H9 (cell line): ENCODE measurements around the gene KIF5A. TPM values are rescaled to one million over a fixed set of nuclear protein-coding genes. Genes with fewer than 3 reads are reported as not detected.

ENCODE experiments used
- DNase-seq: peaks from one replicate; pipeline ENCODE4 v3.0.0-alpha.2; 2017
- H2AFZ ChIP-seq: one replicate; pipeline ENCODE4 v1.6.1; 2013; ENCODE audit warnings: mild to moderate bottlenecking, low read length, control low read depth, moderate library complexity
- H2AK5ac ChIP-seq: 2 replicates; pipeline ENCODE4 v1.6.1; 2013; ENCODE audit warnings: low read length, control low read depth, mixed read lengths; ENCODE audit not compliant: insufficient read length
- H2BK120ac ChIP-seq: one replicate; pipeline ENCODE4 v1.6.1; 2013; ENCODE audit warnings: low read depth, mild to moderate bottlenecking, low read length, control low read depth, inconsistent platforms; ENCODE audit not compliant: poor library complexity, severe bottlenecking
- H2BK12ac ChIP-seq: 2 replicates; pipeline ENCODE4 v1.6.1; 2013; ENCODE audit warnings: low read length, control low read depth, mixed read lengths, low read depth; ENCODE audit not compliant: insufficient read length
- H2BK15ac ChIP-seq: 2 replicates; pipeline ENCODE4 v1.6.1; 2013; ENCODE audit warnings: low read depth, low read length, control low read depth
- H2BK20ac ChIP-seq: one replicate; pipeline ENCODE4 v1.6.1; 2013; ENCODE audit warnings: low read depth, mild to moderate bottlenecking, low read length, control low read depth, inconsistent platforms; ENCODE audit not compliant: poor library complexity, severe bottlenecking
- H2BK5ac ChIP-seq: 2 replicates; pipeline ENCODE4 v1.6.1; 2013; ENCODE audit warnings: low read length, control low read depth, mixed read lengths; ENCODE audit not compliant: insufficient read length
- H3K14ac ChIP-seq: 2 replicates; pipeline ENCODE4 v1.6.1; 2013; ENCODE audit warnings: low read length, control low read depth; ENCODE audit not compliant: insufficient read depth
- H3K18ac ChIP-seq: 2 replicates; pipeline ENCODE4 v1.6.1; 2013; ENCODE audit warnings: low read depth, mild to moderate bottlenecking, mixed read lengths, low read length, control low read depth; ENCODE audit not compliant: insufficient read length
- H3K23ac ChIP-seq: 2 replicates; pipeline ENCODE4 v1.6.1; 2013; ENCODE audit warnings: low read length, control low read depth, mixed read lengths, low read depth; ENCODE audit not compliant: insufficient read length
- H3K23me2 ChIP-seq: 2 replicates; pipeline ENCODE4 v1.6.1; 2013; ENCODE audit warnings: low read depth, mild to moderate bottlenecking, mixed read lengths, low read length, control low read depth; ENCODE audit not compliant: insufficient read length, poor library complexity, severe bottlenecking
- H3K27ac ChIP-seq: 2 replicates; pipeline ENCODE4 v1.5.1; 2013; ENCODE audit warnings: low read length, control low read depth, mixed read lengths, low read depth; ENCODE audit not compliant: insufficient read length
- H3K27me3 ChIP-seq: 2 replicates; pipeline ENCODE4 v1.6.1; 2013; ENCODE audit warnings: low read length, control low read depth, inconsistent platforms; ENCODE audit not compliant: insufficient read depth
- H3K4ac ChIP-seq: 2 replicates; pipeline ENCODE4 v1.6.1; 2013; ENCODE audit warnings: low read depth, mild to moderate bottlenecking, control low read depth, inconsistent platforms, low read length, moderate library complexity
- H3K4me1 ChIP-seq: 2 replicates; pipeline ENCODE4 v1.6.1; 2013; ENCODE audit warnings: low read length, control low read depth, inconsistent platforms; ENCODE audit not compliant: insufficient read depth
- H3K4me2 ChIP-seq: 2 replicates; pipeline ENCODE4 v1.6.1; 2013; ENCODE audit warnings: low read length, control low read depth, mixed read lengths; ENCODE audit not compliant: insufficient read length, insufficient read depth
- H3K56ac ChIP-seq: 2 replicates; pipeline ENCODE4 v1.6.1; 2013; ENCODE audit warnings: low read depth, mild to moderate bottlenecking, mixed read lengths, low read length, control low read depth; ENCODE audit not compliant: insufficient read length
- H3K79me1 ChIP-seq: 2 replicates; pipeline ENCODE4 v1.6.1; 2013; ENCODE audit warnings: low read depth, mild to moderate bottlenecking, moderate library complexity, low read length, control low read depth, inconsistent platforms; ENCODE audit not compliant: insufficient read depth, poor library complexity, severe bottlenecking
- H3K79me2 ChIP-seq: 2 replicates; pipeline ENCODE4 v1.6.1; 2013; ENCODE audit warnings: low read length, control low read depth, inconsistent platforms; ENCODE audit not compliant: insufficient read depth
- H3K9ac ChIP-seq: 2 replicates; pipeline ENCODE4 v1.6.1; 2013; ENCODE audit warnings: low read length, control low read depth, mixed read lengths; ENCODE audit not compliant: insufficient read length; ENCODE audit errors: extremely low read depth
- H3K9me3 ChIP-seq: one replicate; pipeline ENCODE4 v1.6.1; 2013; ENCODE audit warnings: low read depth, low read length, inconsistent platforms; ENCODE audit not compliant: control insufficient read depth
- H3T11ph ChIP-seq: one replicate; pipeline ENCODE4 v1.6.1; 2013; ENCODE audit warnings: mild to moderate bottlenecking, low read length, control low read depth, inconsistent platforms
- H4K20me1 ChIP-seq: one replicate; pipeline ENCODE4 v1.6.1; 2013; ENCODE audit not compliant: control insufficient read depth, insufficient read length, insufficient read depth
- H4K5ac ChIP-seq: 2 replicates; pipeline ENCODE4 v1.6.1; 2013; ENCODE audit warnings: low read depth, mild to moderate bottlenecking, mixed read lengths, low read length, control low read depth; ENCODE audit not compliant: insufficient read length
- H4K8ac ChIP-seq: replicated peaks from 2 replicates; pipeline ENCODE4 v1.6.1; 2013; ENCODE audit warnings: low read length, control low read depth, mixed read lengths, low read depth; ENCODE audit not compliant: insufficient read length
- H4K91ac ChIP-seq: 2 replicates; pipeline ENCODE4 v1.6.1; 2013; ENCODE audit warnings: low read depth, mild to moderate bottlenecking, moderate library complexity, mixed read lengths, low read length, control low read depth; ENCODE audit not compliant: insufficient read length
- H3K27ac Mint-ChIP-seq, 3 experiments: 2 replicates in 2 of 3; 3 replicates in 1 of 3; pipeline ENCODE4 v1.8.0; 2020 to 2021; ENCODE audit warnings: mixed read lengths in 3 of 3, mild to moderate bottlenecking in 1 of 3, moderate library complexity in 1 of 3
- H3K27me3 Mint-ChIP-seq: 2 replicates; pipeline ENCODE4 v1.8.0; 2021; ENCODE audit warnings: low read depth, mild to moderate bottlenecking, moderate library complexity, mixed read lengths
- H3K36me3 Mint-ChIP-seq, 3 experiments: 2 replicates in 2 of 3; 3 replicates in 1 of 3; pipeline ENCODE4 v1.8.0; 2020 to 2021; ENCODE audit warnings: low read depth in 3 of 3, mixed read lengths in 3 of 3; ENCODE audit not compliant: insufficient read depth in 1 of 3
- H3K4me1 Mint-ChIP-seq, 2 experiments: 2 replicates each; pipeline ENCODE4 v1.8.0; 2020; ENCODE audit warnings: mixed read lengths in 2 of 2
- H3K4me3 Mint-ChIP-seq, 2 experiments: 2 replicates in 1 of 2; 3 replicates in 1 of 2; pipeline ENCODE4 v1.8.0; 2020 to 2021; ENCODE audit warnings: mild to moderate bottlenecking in 2 of 2, mixed read lengths in 2 of 2, moderate library complexity in 1 of 2
- H3K9me3 Mint-ChIP-seq, 2 experiments: 2 replicates in 1 of 2; 3 replicates in 1 of 2; pipeline ENCODE4 v1.8.0; 2020; ENCODE audit warnings: mild to moderate bottlenecking in 2 of 2, mixed read lengths in 2 of 2, moderate library complexity in 1 of 2
- CTCF ChIP-seq: fragments of 200-600 bp; sonication (generic); conservative IDR thresholded peaks from 3 replicates; pipeline ENCODE4 v1.8.0; 2021; ENCODE audit warnings: antibody characterized with exemption, mild to moderate bottlenecking
- WGBS: extraction: QIAGEN DNeasy Blood & Tissue Kit; methylation state at CpG from one replicate; pipeline ENCODE4 v1.1.7; 2013; ENCODE audit warnings: missing lambda C conversion rate, low lambda C conversion rate, mixed read lengths; ENCODE audit not compliant: insufficient read length; ENCODE audit errors: extremely low coverage; 5-methylcytosine and 5-hydroxymethylcytosine counted together
- total RNA-seq: library from RNA; stranded (reverse); gene quantifications from 2 replicates; pipeline ENCODE4 v1.2.1, GENCODE V29; 2021

Gene KIF5A
- total RNA-seq, 1 experiment from 2014 or later: 18.5 TPM

- H3K27me3 Mint-ChIP-seq: peaks cover 7% of the 10 kb centered on the region
- Histone ChIP-seq H3K79me1 (no peaks in the 10 kb centered on the region), H3K56ac (no peak overlapping the region), H3K23me2 (peaks cover 31% of the 10 kb centered on the region), H4K5ac (no peak overlapping the region), H3K9ac (no peak overlapping the region), H2BK12ac (no peak overlapping the region), H3K18ac (no peak overlapping the region), H2BK15ac (no peak overlapping the region), H3K23ac (no peak overlapping the region), H2BK5ac (no peak overlapping the region), H2AK5ac (no peak overlapping the region), H4K8ac (no peak overlapping the region), H2AFZ (no peak overlapping the region), H3T11ph (no peak overlapping the region), H4K91ac (no peak overlapping the region), H2BK20ac (no peak overlapping the region), H3K4me2 (peak overlapping the region; percentile 89), H3K27ac (no peak overlapping the region), H2BK120ac (no peak overlapping the region), H4K20me1 (no peaks in the 10 kb centered on the region), H3K4ac (no peak overlapping the region), H3K14ac (no peak overlapping the region), H3K9me3 (no peaks in the 10 kb centered on the region), H3K79me2 (no peaks in the 10 kb centered on the region), H3K4me1 (peaks cover 3% of the 10 kb centered on the region), H3K27me3 (no peaks in the 10 kb centered on the region)
- H3K4me1 Mint-ChIP-seq: peaks cover 37 to 40% of the 10 kb centered on the region in 2 experiments
- H3K27ac Mint-ChIP-seq: no peak overlapping the region
- no peaks in the 10 kb centered on the region; a peak in 1 of 5 replicates for H3K9me3 Mint-ChIP-seq
- WGBS: no CpG with 5 or more reads among the region's 4 CpGs
- peak overlapping the region; percentile 90 for H3K4me3 Mint-ChIP-seq
- no peak for DNase-seq
- peaks cover 9 to 43% (median 29%) of the 10 kb centered on the region in 3 experiments for H3K36me3 Mint-ChIP-seq
- TF ChIP-seq CTCF: no peak
These were observed 56.0 kb downstream of the KIF5A start for GRCh38 chr12:57605811-57606311.
